ENCODE results near the gene ASXL3. TPM values are rescaled to one million over a fixed set of nuclear protein-coding genes. Genes with fewer than 3 reads are reported as not detected.
A peak's percentile ranks its signal among the peaks of the same experiment; 100 is the strongest.

Gene ASXL3
- not detected for polyA plus RNA-seq

GRCh38 chr18:33577685-33578517 is at the start of gene ASXL3:
Gene ASXL3 (plus strand): TSS chr18:33578219. CDS start chr18:33578632, 413 bp downstream.
- peaks cover 0 to 3% (median 0%) of the 10 kb centered on the region in 3 donors for H3K36me3 Mint-ChIP-seq
- H3K4me3 Mint-ChIP-seq: peak within 1 kb of the TSS in 3 of 5 donors; percentile 63 to 73 (median 72)
- H3K9me3 Mint-ChIP-seq: peaks cover 2 to 25% (median 11%) of the 10 kb centered on the region in 6 donors
- DNase-seq: no peak
- peaks cover 6 to 12% (median 7%) of the 10 kb centered on the region in 3 donors for H3K27me3 Mint-ChIP-seq (ENCODE audit: low read depth in 3 of 3)
- H3K27ac Mint-ChIP-seq: no peak within 1 kb of the TSS
- H3K4me1 Mint-ChIP-seq: peaks cover 2 to 5% of the 10 kb centered on the region in 2 donors

GRCh38 chr18:33532978-33533377 is 45.0 kb upstream of the ASXL3 start:
- H3K9me3 Mint-ChIP-seq: peaks cover 14 to 72% (median 26%) of the 10 kb centered on the region in 6 donors

GRCh38 chr18:33536904-33537303 is 41.1 kb upstream of the ASXL3 start:
- Mint-ChIP-seq H3K27ac (no peak overlapping the region), H3K4me3 (no peak overlapping the region), H3K9me3 (peaks cover 6 to 45% (median 15%) of the 10 kb centered on the region in 6 donors), H3K4me1 (no peaks in the 10 kb centered on the region), H3K27me3 (ENCODE audit: low read depth in 3 of 3) (peaks cover 0 to 4% (median 0%) of the 10 kb centered on the region in 3 donors), H3K36me3 (peaks cover 0 to 4% (median 0%) of the 10 kb centered on the region in 3 donors)
- DNase-seq: no peak

More at GRCh38 chr18:33532978-33533377, 45.0 kb upstream of the ASXL3 start:
- no peak overlapping the region for H3K27ac Mint-ChIP-seq
- peaks cover 0 to 4% (median 0%) of the 10 kb centered on the region in 3 donors for H3K27me3 Mint-ChIP-seq (ENCODE audit: low read depth in 3 of 3)
- H3K4me1 Mint-ChIP-seq: no peaks in the 10 kb centered on the region
- H3K36me3 Mint-ChIP-seq: peaks cover 0 to 4% (median 0%) of the 10 kb centered on the region in 3 donors
- no peak overlapping the region for H3K4me3 Mint-ChIP-seq
- DNase-seq: no peak

GRCh38 chr18:33538418-33539042 is 39.5 kb upstream of the ASXL3 start:
- no peak for DNase-seq
- H3K4me1 Mint-ChIP-seq: no peaks in the 10 kb centered on the region
- peaks cover 0 to 4% (median 0%) of the 10 kb centered on the region in 3 donors for H3K27me3 Mint-ChIP-seq (ENCODE audit: low read depth in 3 of 3)
- H3K9me3 Mint-ChIP-seq: peaks cover 4 to 42% (median 13%) of the 10 kb centered on the region in 6 donors
- no peak overlapping the region for H3K27ac Mint-ChIP-seq
- peaks cover 0 to 4% (median 0%) of the 10 kb centered on the region in 3 donors for H3K36me3 Mint-ChIP-seq
- H3K4me3 Mint-ChIP-seq: no peak overlapping the region

- H3K27ac Mint-ChIP-seq: no peak overlapping the region
- H3K36me3 Mint-ChIP-seq: peaks cover 0 to 4% (median 0%) of the 10 kb centered on the region in 3 donors
- no peaks in the 10 kb centered on the region for H3K4me1 Mint-ChIP-seq
- no peaks in the 10 kb centered on the region for H3K27me3 Mint-ChIP-seq (ENCODE audit: low read depth in 3 of 3)
- no peak for DNase-seq
- peaks cover 6 to 30% (median 12%) of the 10 kb centered on the region in 6 donors for H3K9me3 Mint-ChIP-seq
- no peak overlapping the region for H3K4me3 Mint-ChIP-seq
Measured at GRCh38 chr18:33540392-33540791, 37.6 kb upstream of the ASXL3 start.

- no peak overlapping the region for H3K4me3 Mint-ChIP-seq
- H3K36me3 Mint-ChIP-seq: no peaks in the 10 kb centered on the region
- no peak overlapping the region for H3K27ac Mint-ChIP-seq
- no peaks in the 10 kb centered on the region for H3K4me1 Mint-ChIP-seq
- peaks cover 5 to 20% (median 11%) of the 10 kb centered on the region in 6 donors for H3K9me3 Mint-ChIP-seq
- no peak for DNase-seq
- no peaks in the 10 kb centered on the region for H3K27me3 Mint-ChIP-seq (ENCODE audit: low read depth in 3 of 3)
Measured at GRCh38 chr18:33541316-33541715, 36.7 kb upstream of the ASXL3 start.

GRCh38 chr18:33556846-33557245 is 21.2 kb upstream of the ASXL3 start:
- Mint-ChIP-seq H3K4me3 (no peak overlapping the region), H3K9me3 (peaks cover 3 to 36% (median 7%) of the 10 kb centered on the region in 6 donors), H3K4me1 (no peaks in the 10 kb centered on the region), H3K27ac (no peak overlapping the region), H3K27me3 (ENCODE audit: low read depth in 3 of 3) (no peaks in the 10 kb centered on the region), H3K36me3 (no peaks in the 10 kb centered on the region)
- DNase-seq: no peak

GRCh38 chr18:33557706-33558105 is 20.3 kb upstream of the ASXL3 start:
- H3K27ac Mint-ChIP-seq: no peak overlapping the region
- no peaks in the 10 kb centered on the region for H3K4me1 Mint-ChIP-seq
- H3K27me3 Mint-ChIP-seq (ENCODE audit: low read depth in 3 of 3): no peaks in the 10 kb centered on the region
- DNase-seq: no peak
- H3K4me3 Mint-ChIP-seq: no peak overlapping the region
- H3K36me3 Mint-ChIP-seq: no peaks in the 10 kb centered on the region
- H3K9me3 Mint-ChIP-seq: peaks cover 3 to 45% (median 11%) of the 10 kb centered on the region in 6 donors

GRCh38 chr18:33558529-33558928 is 19.5 kb upstream of the ASXL3 start:
- no peak for DNase-seq
- Mint-ChIP-seq H3K27me3 (ENCODE audit: low read depth in 3 of 3) (no peaks in the 10 kb centered on the region), H3K4me3 (no peak overlapping the region)

GRCh38 chr18:33560686-33561370 is 17.2 kb upstream of the ASXL3 start:
- Mint-ChIP-seq H3K27me3 (ENCODE audit: low read depth in 3 of 3) (no peaks in the 10 kb centered on the region), H3K27ac (no peak overlapping the region), H3K4me3 (no peak overlapping the region), H3K36me3 (peaks cover 0 to 4% (median 0%) of the 10 kb centered on the region in 3 donors), H3K4me1 (no peaks in the 10 kb centered on the region), H3K9me3 (peaks cover 8 to 54% (median 18%) of the 10 kb centered on the region in 6 donors)
- no peak for DNase-seq

More at GRCh38 chr18:33558529-33558928, 19.5 kb upstream of the ASXL3 start:
- H3K4me1 Mint-ChIP-seq: no peaks in the 10 kb centered on the region
- peaks cover 3 to 43% (median 11%) of the 10 kb centered on the region in 6 donors for H3K9me3 Mint-ChIP-seq
- H3K36me3 Mint-ChIP-seq: no peaks in the 10 kb centered on the region
- no peak overlapping the region for H3K27ac Mint-ChIP-seq

GRCh38 chr18:33562741-33563140 is 15.3 kb upstream of the ASXL3 start:
- no peak overlapping the region for H3K4me3 Mint-ChIP-seq
- peaks cover 8 to 49% (median 22%) of the 10 kb centered on the region in 6 donors for H3K9me3 Mint-ChIP-seq
- no peaks in the 10 kb centered on the region for H3K4me1 Mint-ChIP-seq
- H3K36me3 Mint-ChIP-seq: peaks cover 0 to 4% (median 4%) of the 10 kb centered on the region in 3 donors
- H3K27ac Mint-ChIP-seq: no peak overlapping the region
- H3K27me3 Mint-ChIP-seq (ENCODE audit: low read depth in 3 of 3): no peaks in the 10 kb centered on the region
- no peak for DNase-seq

GRCh38 chr18:33567705-33568104 is 10.3 kb upstream of the ASXL3 start:
- Mint-ChIP-seq H3K27ac (no peak overlapping the region), H3K4me1 (no peaks in the 10 kb centered on the region)
- DNase-seq: no peak

GRCh38 chr18:33571998-33572787 is 5.8 kb upstream of the ASXL3 start:
- DNase-seq: no peak
- Mint-ChIP-seq H3K36me3 (peaks cover 0 to 4% (median 0%) of the 10 kb centered on the region in 3 donors), H3K9me3 (peaks cover 2 to 32% (median 12%) of the 10 kb centered on the region in 6 donors), H3K4me3 (no peak overlapping the region), H3K27me3 (ENCODE audit: low read depth in 3 of 3) (peaks cover 0 to 2% (median 0%) of the 10 kb centered on the region in 3 donors), H3K4me1 (no peaks in the 10 kb centered on the region), H3K27ac (no peak overlapping the region)

More at GRCh38 chr18:33567705-33568104, 10.3 kb upstream of the ASXL3 start:
- Mint-ChIP-seq H3K9me3 (peaks cover 4 to 37% (median 18%) of the 10 kb centered on the region in 6 donors), H3K4me3 (no peak overlapping the region), H3K27me3 (ENCODE audit: low read depth in 3 of 3) (no peaks in the 10 kb centered on the region), H3K36me3 (peaks cover 0 to 4% (median 4%) of the 10 kb centered on the region in 3 donors)
